ENCODE measurements around the gene FOXA2.

The FOXA2 gene

DNA sequence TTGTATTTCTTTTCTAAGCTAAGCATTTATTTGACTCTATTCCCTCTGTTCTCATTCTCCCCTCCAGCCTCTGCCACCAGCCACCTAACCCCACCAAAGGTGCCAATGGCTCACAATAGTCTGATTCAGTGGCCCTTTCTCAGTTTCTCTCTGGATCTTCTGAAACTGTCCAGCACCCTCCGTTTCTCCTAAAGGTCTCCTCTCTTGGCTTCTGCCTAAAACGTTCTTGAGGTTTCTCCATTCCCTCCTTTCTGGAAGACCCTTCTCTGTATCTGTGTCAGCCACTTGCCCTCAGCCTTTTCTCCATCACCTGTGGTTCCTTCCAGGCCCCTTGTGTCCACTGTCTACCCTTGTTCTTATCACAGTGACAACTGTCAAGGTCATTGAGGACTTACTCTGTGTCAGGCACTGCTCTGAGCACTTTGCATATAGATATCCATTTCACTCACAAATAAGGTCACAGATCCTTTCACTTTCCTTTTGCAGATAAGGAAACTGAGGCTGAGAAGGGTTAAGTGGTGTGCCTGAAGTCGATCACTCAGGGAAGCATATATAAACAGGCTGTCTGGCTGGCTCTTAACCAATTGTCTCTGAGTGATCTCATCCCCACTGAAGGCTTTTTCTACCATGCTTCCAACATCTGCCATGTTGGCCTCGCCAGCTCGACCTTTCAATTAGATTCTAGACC, 48.1 kb downstream of the FOXA2 start:
- DNase-seq (ENCODE audit: low read depth), result no peak

DNA sequence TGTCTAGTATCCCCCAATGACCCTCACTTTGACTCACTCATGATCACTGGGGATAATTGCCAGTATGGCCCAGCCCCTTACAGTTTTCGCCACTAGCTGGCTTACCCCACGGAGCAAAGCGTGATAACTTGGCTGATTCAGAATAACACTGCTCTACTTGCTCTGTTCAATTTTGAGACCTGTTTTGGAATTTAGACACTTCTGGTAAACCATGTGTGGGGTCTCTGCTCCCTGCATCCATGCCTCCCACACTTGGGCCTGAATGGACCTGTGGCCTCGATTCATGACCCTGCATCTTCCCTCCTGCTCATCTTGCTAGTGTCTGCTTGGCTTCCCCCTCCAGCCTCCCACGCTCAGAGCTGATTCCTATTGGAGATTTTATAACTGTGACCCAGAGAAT, 48.9 kb downstream of the FOXA2 start:
- DNase-seq (ENCODE audit: low read depth), result no peak

DNA sequence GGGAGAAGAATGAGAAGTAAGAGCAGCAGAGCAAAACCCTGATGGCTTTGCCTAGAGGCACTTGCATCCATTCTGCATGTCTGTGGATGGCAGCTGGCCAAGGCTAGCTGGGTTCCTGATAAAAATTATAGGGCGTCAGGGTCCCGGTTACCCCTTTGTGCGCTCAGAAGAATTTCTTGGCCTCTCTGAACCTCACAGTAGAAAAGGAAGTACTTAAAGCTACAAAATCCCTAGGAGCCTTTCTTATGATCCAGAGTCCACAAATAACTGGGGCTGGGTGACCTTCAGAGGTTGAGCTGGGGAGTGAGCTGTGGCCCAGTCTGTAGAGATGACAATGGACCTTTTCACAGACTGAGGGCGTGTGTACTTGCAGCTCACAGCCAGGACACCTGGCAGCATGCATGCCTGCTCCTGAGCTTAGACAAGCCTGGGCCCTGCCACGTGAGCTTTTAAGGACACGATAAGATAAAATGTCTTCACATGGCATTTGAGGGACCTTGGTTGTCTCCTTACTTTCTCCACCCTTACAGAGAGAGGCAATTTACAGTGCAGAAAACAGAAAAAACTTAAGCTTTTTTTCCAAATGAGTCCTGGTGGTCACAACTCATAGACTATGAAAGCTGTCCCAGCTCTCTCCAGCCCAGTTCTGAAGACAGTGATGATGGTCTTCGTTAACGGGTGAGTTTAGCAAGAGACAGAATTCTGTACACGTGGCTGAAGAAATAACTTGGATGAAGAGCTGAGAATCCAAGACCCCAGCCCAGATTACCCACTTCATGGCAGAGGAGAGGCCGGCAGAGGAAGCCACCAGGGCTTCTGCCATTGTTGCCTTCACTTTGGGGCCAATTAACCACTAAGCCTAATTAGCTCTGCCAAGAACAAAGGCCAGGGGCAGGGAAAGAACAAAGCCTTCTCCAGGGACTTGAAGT, 50.3 kb downstream of the FOXA2 start:
- DNase-seq (ENCODE audit: low read depth), result no peak

DNA sequence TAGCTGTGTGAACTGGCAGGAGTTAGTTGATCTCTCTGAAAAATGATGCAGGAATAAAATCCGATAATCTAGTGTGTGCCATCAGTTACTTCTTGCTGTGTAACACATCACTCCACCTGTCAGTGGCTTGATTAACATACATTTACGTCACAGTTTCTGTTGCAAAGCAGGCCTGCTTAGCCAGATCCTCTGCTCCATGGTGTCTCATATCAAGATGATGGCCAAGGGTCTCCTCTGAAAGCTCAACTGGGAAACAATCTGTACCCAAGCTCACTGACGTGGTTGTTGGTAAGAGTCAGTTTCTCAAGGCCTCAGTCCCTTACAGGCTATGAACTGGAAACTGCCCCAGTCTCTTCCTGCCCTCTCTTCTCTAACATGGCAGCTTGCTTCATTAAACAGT, 51.8 kb downstream of the FOXA2 start:
- DNase-seq (ENCODE audit: low read depth), result no peak

DNA sequence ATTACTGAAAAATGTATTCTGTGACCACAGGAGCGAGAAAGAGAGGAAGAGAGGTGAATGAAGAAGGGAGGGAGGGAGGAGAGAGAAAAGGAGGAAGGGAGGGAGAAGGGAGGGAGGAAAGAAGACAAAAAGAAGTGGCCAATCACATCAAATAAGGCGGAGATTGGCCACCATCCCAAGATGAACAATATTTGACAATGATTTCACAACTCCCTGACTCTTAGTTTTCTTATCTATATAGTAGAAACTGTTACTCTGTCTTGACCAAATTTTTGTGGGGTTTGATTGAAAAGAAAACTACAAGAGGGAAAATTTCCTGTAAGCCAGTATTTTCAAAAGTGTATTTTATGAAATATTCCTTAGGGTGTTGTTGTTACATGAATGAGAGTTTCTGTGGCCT, 52.6 kb downstream of the FOXA2 start:
- DNase-seq (ENCODE audit: low read depth), result no peak

DNA sequence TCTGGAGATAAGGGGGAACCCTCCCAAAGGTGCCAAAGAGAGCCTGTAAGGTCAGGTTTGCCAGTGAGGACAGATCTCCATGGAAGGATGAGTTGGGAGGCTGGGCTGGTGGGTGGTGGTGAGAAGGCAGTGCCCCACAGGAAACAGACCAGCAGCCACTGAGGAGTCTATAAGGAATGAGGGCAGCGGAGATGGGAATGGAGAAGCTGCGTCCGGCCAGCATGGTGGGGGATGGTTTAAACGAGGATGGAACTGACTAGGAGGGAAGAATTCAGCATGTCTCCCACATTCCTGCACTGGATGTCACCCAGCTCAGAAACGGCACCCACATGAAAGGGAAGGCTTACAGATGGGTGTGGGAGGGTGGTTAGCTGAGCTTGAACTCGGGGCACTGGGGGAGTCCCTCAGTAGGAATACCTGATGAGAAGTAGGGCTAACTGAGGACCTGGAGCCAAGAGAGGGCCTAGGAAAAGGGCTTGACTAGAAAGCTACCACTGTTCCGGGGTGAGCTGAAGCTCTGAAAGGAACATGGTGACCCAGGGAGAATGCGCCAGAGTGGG, 53.2 kb downstream of the FOXA2 start:
- no peak for DNase-seq (ENCODE audit: low read depth)
